ENCODE measurements around the gene CSMD2.

- TF ChIP-seq, protein P1, sequence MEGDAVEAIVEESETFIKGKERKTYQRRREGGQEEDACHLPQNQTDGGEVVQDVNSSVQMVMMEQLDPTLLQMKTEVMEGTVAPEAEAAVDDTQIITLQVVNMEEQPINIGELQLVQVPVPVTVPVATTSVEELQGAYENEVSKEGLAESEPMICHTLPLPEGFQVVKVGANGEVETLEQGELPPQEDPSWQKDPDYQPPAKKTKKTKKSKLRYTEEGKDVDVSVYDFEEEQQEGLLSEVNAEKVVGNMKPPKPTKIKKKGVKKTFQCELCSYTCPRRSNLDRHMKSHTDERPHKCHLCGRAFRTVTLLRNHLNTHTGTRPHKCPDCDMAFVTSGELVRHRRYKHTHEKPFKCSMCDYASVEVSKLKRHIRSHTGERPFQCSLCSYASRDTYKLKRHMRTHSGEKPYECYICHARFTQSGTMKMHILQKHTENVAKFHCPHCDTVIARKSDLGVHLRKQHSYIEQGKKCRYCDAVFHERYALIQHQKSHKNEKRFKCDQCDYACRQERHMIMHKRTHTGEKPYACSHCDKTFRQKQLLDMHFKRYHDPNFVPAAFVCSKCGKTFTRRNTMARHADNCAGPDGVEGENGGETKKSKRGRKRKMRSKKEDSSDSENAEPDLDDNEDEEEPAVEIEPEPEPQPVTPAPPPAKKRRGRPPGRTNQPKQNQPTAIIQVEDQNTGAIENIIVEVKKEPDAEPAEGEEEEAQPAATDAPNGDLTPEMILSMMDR (IDR thresholded peaks at IDR 0.05) = no peak
- TF ChIP-seq POLR2AphosphoS5 (IDR thresholded peaks at IDR 0.05) = no peak
Observed at GRCh38 chr1:33738976-33739375, 426.1 kb downstream of the CSMD2 start.

Measured in upper lobe of left lung (tissue), 4 donors.